ENCODE data around the gene HRAS.
"Not testable (repeated sequence)": the region's sequence is repeated elsewhere in the genome, so short reads cannot be mapped to it uniquely, and the experiment has no call there.

The HRAS gene

DNA sequence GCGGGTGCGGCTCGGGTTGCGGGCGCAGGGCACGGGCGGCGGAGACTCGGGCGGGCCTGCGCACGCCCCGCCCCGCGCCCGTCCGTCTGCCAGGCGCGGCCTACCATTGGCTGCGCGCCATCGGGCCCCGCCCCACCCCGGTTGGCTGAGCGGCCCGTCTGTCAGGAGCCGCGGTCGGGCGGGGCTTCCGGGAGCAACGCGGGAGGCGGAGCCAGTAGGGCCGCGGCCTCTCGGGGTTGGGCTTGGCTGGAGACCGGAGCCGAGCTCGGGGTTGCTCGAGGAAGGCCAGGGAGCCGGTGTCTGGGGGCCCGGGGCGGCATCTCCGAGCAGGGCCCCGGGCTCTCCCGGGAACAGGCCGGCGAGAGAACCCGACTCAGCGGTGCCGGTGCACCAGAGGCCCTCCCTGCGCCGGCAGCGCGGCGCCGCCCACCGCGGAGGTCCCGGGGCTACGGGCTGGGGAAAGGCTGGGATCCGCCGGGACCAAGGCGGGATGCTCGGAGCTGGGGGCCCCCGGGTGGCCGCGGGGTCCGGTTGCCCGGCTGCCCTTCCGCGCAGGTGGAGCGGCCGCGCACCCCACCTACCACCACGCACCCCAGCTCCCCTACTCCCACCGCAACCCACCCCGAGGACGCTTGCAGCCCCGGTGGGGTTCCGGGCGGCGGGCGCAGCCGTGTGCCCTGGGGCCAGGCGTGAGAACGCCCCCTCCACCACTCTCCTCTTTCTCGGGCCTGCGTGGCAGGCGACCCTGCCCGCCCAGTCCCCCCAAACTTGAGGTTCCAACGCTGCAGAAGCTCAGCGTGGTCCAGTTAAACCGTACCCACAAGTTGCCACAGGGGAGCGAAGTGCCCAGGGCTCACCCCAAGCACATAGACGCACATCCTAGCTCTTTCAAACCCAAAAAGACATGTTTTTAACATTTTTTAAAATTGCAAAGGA is at the start of gene HRAS:
Gene HRAS (minus strand): TSS at position 58 of the 936 bp plus-strand sequence.
- DNase-seq (ENCODE audit: low spot score) = peak; percentile 99

DNA sequence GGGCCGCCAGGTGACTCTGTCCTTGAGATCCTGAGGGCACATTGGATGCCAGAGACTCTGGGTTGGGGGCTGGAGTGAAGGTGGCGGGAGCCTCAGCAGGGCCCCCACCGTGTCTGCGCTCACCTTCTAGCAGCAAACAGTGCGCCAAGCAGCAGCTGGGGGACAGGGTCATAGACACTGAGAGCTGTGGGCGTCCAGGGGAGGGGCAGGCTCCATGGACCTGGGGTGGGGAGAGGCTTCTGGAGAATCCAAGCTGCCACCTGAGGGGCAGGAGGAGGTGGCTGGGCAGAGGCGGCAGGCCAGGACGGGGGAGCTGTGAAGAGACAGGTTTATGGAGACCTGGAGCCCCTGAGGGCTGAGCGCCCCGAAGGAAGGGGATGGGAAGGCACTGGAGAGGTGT is 48.9 kb upstream of the HRAS start:
- DNase-seq (ENCODE audit: low spot score) = no peak

DNA sequence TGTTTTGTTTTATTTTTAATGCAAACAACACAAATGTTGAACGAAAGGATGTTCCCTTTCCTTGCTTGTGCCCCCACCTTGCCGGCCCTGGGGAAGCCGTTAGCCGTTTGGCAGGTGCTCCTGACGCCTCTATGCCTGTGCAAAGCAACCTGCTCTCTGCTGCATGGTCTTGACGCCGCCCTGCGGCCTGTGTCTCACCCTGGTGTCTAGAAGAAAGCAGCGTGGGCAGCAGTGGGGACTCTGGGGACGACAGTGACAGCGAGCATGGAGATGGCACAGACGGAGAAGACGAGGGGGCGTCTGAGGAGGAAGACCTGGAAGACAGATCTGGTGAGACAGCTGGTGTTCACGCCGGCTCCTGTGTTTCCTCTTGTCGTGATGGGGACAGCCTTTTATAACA is 46.4 kb upstream of the HRAS start:
- DNase-seq (ENCODE audit: low spot score) = no peak

DNA sequence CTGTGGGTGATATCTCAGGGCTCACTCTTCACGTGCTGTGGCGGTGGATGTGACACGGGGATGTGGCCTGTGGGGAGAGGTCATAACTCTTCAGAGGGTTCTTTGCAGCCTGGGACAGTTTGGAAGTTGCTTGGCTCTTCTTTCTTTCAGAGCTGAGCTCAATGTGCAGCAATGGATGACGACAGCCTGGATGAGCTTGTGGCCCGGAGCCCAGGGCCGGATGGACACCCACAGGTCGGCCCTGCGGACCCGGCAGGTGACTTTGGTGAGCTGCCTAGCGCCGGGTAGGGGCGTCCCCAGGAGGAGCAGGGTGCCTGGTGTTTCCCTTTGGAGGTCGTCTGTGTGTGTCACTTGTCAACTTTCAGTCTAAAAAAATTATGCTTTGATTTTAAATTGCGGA is 46.0 kb upstream of the HRAS start:
- no peak for DNase-seq (ENCODE audit: low spot score)

DNA sequence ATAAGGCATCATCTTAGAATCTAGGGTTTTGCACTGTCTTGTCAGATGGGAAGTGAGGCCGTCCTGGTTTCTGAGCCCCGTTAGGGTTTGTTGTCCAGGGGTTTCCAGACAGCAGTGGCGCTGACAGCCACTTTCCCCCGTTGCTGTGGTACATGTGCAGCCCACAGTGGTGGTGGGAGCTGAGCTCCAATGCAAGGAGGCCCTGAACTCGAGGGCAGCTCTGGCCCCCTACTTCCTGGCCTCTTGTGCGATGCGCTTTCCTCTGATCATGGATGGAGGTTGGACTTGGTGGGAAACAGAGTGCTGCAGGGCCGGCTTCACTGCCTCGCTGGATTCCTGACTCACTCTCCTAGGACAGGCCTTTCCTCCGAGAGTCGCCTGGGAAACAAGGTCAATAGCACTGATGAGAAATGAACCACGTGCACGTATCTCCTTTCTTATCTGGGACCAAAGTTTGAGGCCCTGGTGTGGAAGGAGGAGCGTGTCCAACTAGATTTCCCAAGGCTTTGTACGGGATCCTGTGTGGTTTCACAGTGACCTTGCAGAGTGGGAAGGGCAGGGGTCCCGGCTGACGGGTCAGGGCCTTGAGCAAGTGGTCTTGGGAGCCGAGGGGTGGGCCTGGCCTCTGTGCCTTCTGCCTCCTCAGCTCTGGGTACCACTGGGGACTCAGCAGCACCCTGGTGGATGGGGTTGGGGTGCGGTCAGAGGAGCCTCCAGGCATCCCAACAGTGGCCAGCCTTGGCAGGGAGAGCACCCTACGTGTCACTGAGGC is 44.6 kb upstream of the HRAS start:
- no peak for DNase-seq (ENCODE audit: low spot score)

DNA sequence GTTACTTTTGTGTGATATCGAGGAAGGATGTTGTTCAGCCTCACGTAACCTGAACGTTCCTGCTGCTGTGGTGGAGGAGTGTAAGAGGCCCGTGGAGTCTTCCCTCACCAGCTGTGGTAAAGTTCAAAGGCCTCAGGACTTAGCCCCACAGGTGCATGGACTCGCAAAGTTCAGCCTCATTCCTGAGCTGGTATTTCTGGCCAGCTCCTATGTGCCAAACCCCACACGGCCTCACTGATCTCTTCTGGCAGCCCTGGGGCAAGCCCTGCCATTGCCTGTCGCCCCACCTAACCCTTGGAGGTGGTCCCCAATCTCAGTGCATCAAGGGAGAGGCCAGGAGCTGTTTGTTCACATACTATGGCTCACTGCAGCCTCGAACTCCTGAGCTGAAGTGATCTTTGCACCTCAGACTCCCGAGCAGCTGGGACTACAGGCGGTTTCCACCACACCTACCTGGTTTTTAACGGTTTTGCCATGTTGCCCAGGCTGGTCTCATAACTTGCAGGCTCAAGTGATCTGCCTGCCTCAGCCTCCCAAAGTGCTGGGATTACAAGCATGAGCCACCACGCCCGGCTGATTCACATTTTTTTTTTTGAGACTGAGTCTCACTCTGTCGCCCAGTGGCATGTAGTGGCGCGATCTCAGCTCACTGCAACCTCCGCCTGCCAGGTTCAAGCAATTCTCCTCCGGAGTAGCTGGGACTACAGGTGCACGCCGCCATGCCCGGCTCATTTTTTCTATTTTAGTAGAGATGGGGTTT is 43.1 kb upstream of the HRAS start:
- no peak for DNase-seq (ENCODE audit: low spot score)

DNA sequence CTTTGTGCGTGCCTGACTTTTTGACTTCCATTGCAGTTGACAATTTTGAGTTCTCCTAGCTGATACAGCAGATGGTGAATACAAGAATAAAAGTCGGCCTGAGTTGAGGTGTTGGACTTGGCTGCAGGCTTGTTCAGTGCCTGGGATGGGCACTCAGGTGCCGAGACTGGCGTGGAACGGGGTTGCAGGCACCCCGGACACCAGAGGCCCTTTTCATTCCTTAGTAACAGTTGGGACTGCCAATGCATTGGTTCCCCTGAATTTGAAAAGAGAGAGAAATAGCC is 42.2 kb upstream of the HRAS start:
- DNase-seq (ENCODE audit: low spot score) = no peak

DNA sequence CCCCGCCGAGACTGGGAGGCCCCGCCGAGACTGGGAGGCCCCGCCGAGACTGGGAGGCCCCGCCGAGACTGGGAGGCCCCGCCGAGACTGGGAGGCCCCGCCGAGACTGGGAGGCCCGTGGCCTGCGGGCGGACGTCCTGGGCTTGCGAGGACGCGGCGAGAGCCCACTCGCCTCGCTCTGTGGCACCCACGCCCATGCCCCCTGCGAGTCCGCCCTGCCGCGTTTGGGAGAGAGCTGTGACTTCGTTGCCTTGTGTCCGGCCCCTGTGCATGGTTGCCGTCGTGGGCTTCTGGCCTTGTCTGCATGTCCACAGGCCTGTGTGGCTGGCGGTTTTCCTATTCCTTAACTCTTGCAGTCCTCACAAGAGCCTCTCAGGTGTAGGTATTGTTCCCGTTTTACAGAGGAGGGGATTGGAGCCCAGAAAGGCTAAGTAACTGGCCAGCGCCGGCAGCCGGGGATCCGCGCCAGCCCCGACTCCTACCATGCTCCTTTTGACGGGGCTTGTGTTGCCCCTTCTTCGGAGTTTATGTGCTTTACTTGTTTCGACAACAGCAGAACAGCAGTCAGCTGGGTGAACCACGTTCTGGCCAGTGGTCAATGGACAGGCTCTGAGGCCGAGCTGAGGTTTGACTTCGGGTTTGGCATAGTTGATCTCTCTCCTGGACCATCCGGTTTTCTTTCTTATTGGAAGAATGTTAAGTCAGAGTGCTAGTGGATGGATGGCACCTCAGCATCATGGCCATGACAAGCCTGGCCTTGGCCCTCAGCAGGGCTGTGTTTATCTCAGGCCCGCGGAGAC is 41.6 kb upstream of the HRAS start:
- DNase-seq (ENCODE audit: low spot score) = no peak

DNA sequence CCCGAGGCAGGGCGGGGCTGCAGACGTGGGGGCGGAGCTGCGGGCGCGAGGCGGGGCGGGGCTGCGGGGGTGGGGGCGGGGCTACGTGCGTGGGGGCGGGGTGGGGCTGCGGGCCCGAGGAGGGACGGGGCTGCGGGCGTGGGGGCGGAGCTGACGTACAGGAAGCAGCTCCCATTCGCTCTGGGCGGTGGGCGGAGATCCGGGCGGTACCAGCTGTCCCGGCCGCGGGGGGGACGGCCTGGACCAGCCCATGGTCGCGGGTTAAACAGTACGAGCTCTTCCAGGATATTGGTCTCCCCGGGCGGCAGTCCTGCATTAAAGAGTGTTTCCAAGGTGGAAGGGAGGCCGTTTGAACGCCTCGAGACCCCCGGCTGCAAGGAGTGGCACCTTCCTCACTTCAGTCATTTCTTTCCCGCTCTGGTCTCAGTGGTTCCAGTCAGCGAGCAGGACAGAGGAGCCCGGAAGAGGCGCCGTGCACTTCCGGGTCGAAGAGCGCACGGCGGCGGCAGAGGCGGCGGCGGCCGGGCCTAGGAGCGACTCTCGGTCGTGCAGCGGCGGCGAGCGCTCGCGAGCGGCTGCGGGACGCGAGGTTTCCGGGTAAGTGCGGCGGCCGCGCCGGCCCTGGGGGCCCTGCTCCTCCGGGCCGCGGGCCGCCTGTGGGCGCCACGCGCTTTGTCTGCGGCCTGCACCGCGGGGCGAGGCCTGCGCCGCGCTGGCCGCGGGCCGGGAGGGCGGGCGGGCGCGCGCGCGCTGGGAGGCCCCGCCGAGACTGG is 40.8 kb upstream of the HRAS start, which contains the start of gene PHRF1:
Gene PHRF1 (plus strand): TSS at position 475 of the 773 bp plus-strand sequence. CDS start 5,043 bp downstream, outside the sequence.
- peak; percentile 98 for DNase-seq (ENCODE audit: low spot score)

DNA sequence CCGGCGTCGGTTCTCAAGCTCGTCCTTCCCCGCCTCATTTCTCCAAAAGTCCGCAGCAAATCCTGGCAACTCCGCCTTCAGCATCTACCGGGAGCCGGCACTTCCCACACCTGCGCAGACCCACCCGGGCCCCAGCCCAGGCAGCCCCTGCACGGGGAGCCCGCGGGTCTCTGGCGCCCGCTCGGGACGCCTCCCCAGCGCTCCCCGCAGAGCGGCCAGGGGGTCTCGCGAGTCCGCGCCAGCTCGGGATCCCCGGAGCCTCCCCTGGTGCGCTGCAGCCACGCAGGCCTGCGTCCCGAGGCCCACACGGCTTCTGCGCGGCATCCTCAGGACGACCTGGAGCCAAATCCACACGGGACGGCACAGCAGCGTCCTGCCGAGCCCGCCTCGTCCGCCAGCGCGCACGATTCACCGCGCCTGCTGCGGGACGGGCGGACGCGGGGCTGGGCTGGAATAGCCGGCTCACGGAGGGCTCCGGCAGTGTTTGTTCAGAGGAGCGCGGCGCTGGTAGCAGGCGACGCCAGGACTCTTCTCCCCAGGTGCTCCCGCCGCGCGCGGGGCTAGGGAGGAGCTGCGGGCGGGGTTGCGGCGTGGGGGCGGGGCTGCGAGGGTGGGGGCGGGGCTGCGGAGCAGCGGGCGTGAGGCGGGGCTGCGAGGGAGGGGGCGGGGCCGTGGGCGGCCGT is 40.1 kb upstream of the HRAS start:
- DNase-seq (ENCODE audit: low spot score) = no peak

DNA sequence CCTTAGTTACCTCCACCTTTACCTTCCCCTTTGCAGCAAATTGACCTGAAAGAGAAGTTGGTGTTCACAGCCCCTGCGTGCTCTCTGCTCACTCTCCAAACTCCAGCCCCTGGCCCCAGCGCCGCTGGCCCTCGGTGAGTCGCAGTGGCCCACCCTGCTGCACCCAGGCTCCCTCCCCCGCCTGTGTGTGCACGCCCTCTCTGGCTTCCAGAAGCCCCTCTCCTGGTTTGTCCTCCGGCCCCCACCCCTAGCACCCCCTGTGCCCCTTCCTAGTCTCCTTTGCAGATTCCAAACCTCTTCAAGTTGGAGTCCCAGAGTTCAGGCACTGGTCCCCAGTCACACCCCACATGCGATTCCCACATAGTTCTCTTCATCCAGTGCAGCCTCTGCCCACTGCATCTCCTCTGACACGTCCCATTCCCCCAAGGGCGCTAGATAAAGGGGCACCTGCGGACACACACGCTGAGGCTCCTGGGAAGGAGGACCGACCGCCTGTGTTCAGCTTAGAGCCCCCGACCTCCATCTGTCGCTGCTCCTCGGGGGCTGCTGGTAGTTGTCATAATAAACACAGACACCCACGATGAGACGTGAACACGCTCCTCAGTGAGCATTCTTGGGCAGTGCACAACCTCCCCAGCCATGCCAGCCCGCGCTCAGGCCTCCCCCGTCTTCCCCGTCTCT is 39.4 kb upstream of the HRAS start:
- DNase-seq (ENCODE audit: low spot score) = no peak

DNA sequence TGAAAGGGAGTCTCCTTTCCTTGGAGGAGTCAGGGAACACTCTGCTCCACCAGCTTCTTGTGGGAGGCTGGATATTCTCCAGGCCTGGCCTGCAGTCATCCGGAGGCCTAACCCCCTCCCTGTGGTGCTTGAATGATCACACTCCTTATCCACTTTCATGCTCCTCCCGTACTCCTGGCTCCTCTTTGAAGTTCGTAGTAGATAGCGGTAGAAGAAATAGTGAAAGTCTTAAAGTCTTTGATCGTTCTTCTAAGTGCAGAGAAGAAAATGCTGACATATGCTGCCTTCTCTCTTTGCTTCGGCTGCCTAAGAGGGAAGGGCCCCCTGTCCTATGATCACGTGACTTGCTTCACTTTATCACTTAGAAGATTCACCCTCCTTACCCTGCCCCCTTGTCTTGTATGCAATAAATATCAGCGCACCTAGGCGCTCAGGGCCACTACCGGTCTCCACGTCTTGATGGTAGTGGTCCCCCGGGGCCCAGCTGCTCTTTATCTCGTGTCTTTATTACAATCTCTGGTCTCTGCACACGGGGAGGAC is 38.7 kb upstream of the HRAS start:
- DNase-seq (ENCODE audit: low spot score) = not testable (repeated sequence)

DNA sequence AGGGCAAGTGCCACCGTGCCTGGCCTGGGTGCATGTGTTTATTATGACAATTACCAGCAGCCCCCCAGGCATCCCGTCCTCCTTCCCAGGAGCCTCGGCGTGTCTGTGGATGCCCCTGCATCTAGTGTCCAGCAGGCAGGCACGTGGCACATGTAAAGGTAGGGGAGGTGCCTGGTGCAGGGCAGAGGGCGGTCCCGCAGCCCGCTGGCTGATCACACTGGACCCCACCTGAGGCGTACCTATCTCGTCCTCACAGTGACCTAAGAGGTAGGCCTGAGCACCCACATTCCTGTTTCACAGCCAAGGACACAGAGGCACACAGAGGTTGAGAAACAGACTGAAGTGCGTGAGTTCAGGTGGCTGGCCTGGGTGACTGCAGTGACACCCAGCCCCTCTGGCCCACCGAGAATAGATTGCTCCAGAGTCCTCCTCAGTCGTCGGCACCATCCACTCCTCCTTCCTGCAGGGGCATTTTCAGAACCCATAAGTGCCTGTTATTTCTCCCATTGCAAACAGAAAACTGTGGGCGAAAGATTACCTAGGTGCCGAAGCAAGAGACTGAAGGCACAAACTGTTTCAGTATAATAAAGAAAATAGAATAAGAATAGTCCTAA is 37.9 kb upstream of the HRAS start:
- no peak for DNase-seq (ENCODE audit: low spot score)

DNA sequence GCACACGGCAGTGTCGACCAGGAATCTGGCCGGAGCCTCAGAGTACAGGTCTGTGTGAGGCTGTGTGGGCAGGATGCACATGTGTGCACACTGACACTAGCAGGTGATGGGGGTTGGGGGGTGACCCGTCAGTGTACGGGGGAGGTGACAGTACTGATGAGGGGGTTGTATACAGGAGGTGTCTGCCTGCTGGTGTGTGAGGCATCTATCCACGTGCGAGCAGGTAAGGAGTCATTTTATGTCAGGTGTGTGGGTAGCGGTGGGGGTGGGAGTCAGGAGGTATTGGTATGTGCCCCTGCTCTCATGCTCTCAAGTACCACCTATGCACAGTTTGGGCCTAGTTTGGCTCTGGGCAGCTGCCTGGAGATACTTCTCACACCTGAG is 36.4 kb upstream of the HRAS start:
- no peak for DNase-seq (ENCODE audit: low spot score)

DNA sequence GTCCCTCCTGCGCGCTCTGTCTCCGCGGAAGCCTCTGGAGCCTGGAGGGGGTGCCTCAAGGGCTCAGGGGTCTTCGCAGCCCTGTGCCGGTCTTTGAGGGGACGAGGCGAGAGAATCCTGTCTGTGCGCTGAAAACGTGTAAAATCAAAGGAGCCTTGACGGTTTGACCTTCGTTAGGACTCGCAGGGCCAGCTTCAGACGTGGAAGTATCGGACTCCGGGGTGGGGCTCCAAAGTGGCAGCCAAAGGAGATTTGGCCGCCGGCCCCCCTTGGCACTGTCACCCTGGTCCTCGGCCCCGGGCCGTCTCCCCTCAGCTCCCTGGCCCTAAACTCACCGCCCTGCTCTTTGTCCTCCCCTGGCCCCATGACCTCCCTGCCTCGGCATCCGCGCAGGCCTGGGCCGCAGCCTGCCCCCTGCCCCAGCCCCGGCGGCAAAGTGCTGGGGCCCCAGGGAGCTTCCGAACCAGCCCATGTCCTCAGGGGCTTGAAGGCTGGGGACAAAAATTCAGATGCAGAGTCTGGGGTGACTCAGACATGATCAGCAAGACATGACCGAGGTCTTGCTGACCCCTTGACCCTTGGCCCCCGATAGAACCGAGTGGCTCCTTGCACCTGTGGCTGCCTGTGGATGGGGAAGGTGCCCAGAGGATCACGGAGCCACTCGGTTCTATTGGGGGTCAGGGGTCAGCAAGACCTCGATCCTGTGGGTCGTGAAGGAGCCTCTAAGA is 33.9 kb upstream of the HRAS start:
- no peak for DNase-seq (ENCODE audit: low spot score)

DNA sequence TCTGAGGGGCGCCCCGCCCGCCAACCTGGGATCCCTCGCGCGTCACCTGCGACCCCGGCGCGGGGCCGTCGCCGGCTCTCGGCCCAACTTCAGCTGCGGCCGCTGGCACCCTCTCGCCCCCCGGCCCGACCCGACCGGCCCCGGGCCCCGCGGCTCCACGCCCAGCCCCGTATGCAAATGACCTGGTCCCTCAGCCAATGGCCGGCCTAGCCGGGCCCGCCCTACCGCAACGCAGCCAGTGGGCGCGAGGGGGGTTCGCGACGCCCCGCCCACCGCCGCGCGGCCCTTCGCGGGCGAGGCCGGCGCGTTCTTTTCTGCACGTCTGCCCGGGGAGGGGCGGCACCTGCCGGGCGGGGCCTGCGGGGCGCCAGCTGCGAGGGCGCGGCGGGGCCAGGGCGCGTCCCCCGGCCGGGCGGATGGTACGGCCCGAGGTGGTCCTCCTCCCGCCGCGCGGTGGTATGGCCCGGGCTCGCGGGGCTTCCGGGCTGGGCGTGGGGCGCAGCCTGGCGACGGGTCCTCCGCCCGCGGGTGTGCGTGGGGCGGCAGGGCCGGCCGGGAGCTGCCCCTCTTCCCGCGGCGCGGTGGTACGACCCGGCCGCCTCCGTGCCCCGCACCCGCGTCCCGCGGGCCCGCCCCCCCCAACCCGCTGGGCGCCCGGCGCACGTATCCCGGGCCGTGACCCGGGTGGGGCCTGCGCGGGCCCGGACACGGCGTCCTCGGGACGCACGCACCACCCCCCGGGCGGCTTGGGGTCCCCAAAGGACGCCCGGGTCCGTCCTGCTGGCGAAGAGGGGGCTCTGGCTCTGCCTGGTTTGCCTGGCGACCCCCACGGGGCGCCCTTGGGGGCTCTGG is 33.2 kb upstream of the HRAS start:
- DNase-seq (ENCODE audit: low spot score) = peak; percentile 96

DNA sequence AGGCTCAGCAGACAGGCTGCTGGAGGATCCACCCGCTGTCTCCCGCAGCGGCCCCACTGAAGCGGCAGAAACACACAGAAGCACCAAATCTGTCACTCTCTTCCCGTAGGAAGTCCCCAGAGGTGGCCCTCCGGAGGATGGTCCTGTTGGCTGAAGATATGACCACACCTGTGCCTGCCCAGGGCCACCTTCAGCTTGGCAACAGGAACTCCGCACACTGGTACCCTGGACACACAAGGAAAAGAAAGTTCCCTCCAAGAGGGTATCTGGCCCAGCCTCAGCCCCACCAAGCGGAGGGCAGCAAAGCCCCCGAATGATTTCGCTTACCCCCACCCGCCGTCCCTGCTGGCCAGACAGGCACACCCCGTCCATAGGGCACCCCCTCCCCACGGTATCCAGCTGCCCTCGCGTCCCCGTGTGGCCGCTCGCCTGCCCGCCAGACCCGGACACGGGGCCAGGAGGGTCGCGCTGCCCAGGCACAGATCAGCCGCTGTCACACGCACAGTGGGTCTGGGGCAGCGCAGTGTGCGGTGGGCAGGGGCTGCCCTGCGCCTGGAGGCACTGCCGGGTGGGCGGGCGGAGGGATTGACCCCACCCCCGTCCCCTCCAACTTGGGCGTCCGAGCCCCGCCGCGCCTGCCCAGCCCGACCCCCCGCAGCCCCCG is 32.4 kb upstream of the HRAS start:
- DNase-seq (ENCODE audit: low spot score) = no peak

Measured in COLO829 (cell line).